WTC11 (cell line): ENCODE measurements around the gene RPL22L1.

Experiments used
- GABPB1 ChIP-seq: sonication (generic); formaldehyde crosslinking; IDR thresholded peaks from 2 replicates; pipeline ENCODE4 v1.8.1; 2023; ENCODE audit warnings: mild to moderate bottlenecking, missing genetic modification reagents
- IRF2 ChIP-seq: sonication (generic); formaldehyde crosslinking; IDR thresholded peaks from 2 replicates; pipeline ENCODE4 v1.8.0; 2022; ENCODE audit warnings: low read depth, missing genetic modification reagents, borderline replicate concordance
- JUN ChIP-seq: sonication (generic); formaldehyde crosslinking; IDR thresholded peaks from 2 replicates; pipeline ENCODE4 v1.8.0; 2023; ENCODE audit warnings: mild to moderate bottlenecking, missing genetic modification reagents
- STAT6 ChIP-seq: sonication (generic); formaldehyde crosslinking; conservative IDR thresholded peaks from 2 replicates; pipeline ENCODE4 v1.8.1; 2023; ENCODE audit warnings: mild to moderate bottlenecking, low read depth, missing genetic modification reagents, moderate library complexity
- ZNF317 ChIP-seq: sonication (generic); formaldehyde crosslinking; IDR thresholded peaks from 2 replicates; pipeline ENCODE4 v1.8.1; 2023; ENCODE audit warnings: low read depth, mild to moderate bottlenecking, moderate library complexity, missing genetic modification reagents, borderline replicate concordance
- TF ChIP-seq, protein P1 (sequence below): sonication (generic); formaldehyde crosslinking; conservative IDR thresholded peaks from 2 replicates; pipeline ENCODE4 v1.8.1; 2022; ENCODE audit warnings: mild to moderate bottlenecking, missing genetic modification reagents

- TF ChIP-seq JUN, result no peak
- no peak for TF ChIP-seq STAT6 (CRISPR knock-in tag)
- TF ChIP-seq ZNF317 (CRISPR knock-in tag), result no peak
- TF ChIP-seq, protein P1, sequence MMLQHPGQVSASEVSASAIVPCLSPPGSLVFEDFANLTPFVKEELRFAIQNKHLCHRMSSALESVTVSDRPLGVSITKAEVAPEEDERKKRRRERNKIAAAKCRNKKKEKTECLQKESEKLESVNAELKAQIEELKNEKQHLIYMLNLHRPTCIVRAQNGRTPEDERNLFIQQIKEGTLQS (CRISPR knock-in tag), result no peak
- no peak for TF ChIP-seq IRF2 (CRISPR knock-in tag)
- no peak for TF ChIP-seq GABPB1 (CRISPR knock-in tag)
Measured at GRCh38 chr3:170889132-170889531, 19.1 kb upstream of the RPL22L1 start.
